Skeletal muscle satellite cell (primary cell): Measurements from ENCODE around the gene ELF1.
"Not testable (repeated sequence)": the region's sequence is repeated elsewhere in the genome, so short reads cannot be mapped to it uniquely, and the experiment has no call there.

Experiments
- H3K27me3 ChIP-seq: 2 replicates; pipeline ENCODE4 v1.7.0; 2013; ENCODE audit warnings: low read length; ENCODE audit not compliant: control insufficient read depth, insufficient read depth
- H3K36me3 ChIP-seq: 2 replicates; pipeline ENCODE4 v1.7.0; 2013; ENCODE audit warnings: mild to moderate bottlenecking, control low read depth, low read length; ENCODE audit not compliant: insufficient read depth
- H3K4me1 ChIP-seq: 2 replicates; pipeline ENCODE4 v1.7.0; 2013; ENCODE audit warnings: low read length; ENCODE audit not compliant: control insufficient read depth, insufficient read depth
- H3K4me2 ChIP-seq: 2 replicates; pipeline ENCODE4 v1.7.0; 2013; ENCODE audit warnings: mild to moderate bottlenecking, low read length
- H3K4me3 ChIP-seq: 2 replicates; pipeline ENCODE4 v1.7.0; 2013; ENCODE audit warnings: low read length
- H3K9ac ChIP-seq: 2 replicates; pipeline ENCODE4 v1.7.0; 2013; ENCODE audit warnings: mild to moderate bottlenecking, low read depth, low read length, moderate library complexity
- H3K9me3 ChIP-seq: replicated peaks from 2 replicates; pipeline ENCODE4 v1.7.0; 2013; ENCODE audit warnings: mild to moderate bottlenecking, control low read depth, low read length

The ELF1 gene

GRCh38 chr13:40901032-40901431, 118.1 kb downstream of the ELF1 start:
- not testable (repeated sequence) for H3K36me3 ChIP-seq, H3K9ac ChIP-seq, H3K27me3 ChIP-seq, H3K4me3 ChIP-seq, H3K4me2 ChIP-seq, H3K4me1 ChIP-seq, H3K9me3 ChIP-seq

DNA sequence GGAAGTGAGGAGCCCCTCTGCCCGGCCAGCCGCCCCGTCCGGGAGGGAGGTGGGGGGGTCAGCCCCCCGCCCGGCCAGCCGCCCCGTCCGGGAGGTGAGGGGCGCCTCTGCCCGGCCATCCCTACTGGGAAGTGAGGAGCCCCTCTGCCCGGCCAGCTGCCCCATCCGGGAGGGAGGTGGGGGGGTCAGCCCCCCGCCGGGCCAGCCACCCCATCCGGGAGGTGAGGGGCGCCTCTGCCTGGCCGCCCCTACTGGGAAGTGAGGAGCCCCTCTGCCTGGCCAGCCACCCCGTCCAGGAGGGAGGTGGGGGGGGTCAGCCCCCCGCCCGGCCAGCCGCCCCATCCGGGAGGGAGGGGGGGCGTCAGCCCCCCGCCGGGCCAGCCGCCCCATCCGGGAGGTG, 118.5 kb downstream of the ELF1 start:
- H3K36me3 ChIP-seq, H3K4me3 ChIP-seq: not testable (repeated sequence)

GRCh38 chr13:40897053-40897452, 122.1 kb downstream of the ELF1 start:
- Histone ChIP-seq H3K36me3 (no peaks in the 10 kb centered on the region), H3K9ac (no peak overlapping the region), H3K9me3 (no peaks in the 10 kb centered on the region), H3K27me3 (no peaks in the 10 kb centered on the region), H3K4me1 (no peaks in the 10 kb centered on the region), H3K4me3 (no peak overlapping the region), H3K4me2 (no peak overlapping the region)

More for the DNA sequence above, 118.5 kb downstream of the ELF1 start:
- not testable (repeated sequence) for H3K9me3 ChIP-seq, H3K4me1 ChIP-seq, H3K9ac ChIP-seq, H3K4me2 ChIP-seq, H3K27me3 ChIP-seq

- H3K27me3 ChIP-seq: no peaks in the 10 kb centered on the region
- H3K4me1 ChIP-seq: no peaks in the 10 kb centered on the region
- no peaks in the 10 kb centered on the region for H3K36me3 ChIP-seq
- H3K4me3 ChIP-seq: no peak overlapping the region
- H3K9ac ChIP-seq: no peak overlapping the region
- H3K4me2 ChIP-seq: no peak overlapping the region
- no peaks in the 10 kb centered on the region for H3K9me3 ChIP-seq
Observed at GRCh38 chr13:40895227-40896184, 123.6 kb downstream of the ELF1 start.

- H3K4me1 ChIP-seq, H3K27me3 ChIP-seq, H3K36me3 ChIP-seq, H3K4me2 ChIP-seq, H3K9me3 ChIP-seq, H3K9ac ChIP-seq, H3K4me3 ChIP-seq: not testable (repeated sequence)
Observed at GRCh38 chr13:40893573-40893972, 125.5 kb downstream of the ELF1 start.

DNA sequence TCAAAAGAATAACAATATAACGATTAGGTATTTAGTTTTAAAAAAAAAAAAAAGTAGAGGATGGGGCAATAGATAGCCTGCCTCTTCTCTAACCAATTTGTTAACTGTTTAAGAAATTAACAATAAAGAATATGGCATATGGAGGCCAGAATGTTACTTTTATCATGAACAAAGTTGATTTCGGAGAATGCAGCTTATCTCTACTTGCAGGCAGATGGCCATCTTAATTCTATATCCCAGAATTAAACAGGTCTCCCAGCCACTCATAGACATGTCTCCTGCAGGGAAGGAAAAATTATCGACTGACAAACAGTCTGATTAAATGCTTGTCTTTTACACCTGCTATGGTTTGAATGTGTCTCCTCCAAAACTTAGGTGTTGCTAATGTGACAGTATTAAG, 133.1 kb downstream of the ELF1 start:
- Histone ChIP-seq H3K4me3 (no peak overlapping the region), H3K27me3 (no peaks in the 10 kb centered on the region), H3K36me3 (no peaks in the 10 kb centered on the region), H3K9ac (no peak overlapping the region), H3K9me3 (no peaks in the 10 kb centered on the region), H3K4me2 (no peak overlapping the region), H3K4me1 (no peaks in the 10 kb centered on the region)

- H3K4me3 ChIP-seq, H3K4me2 ChIP-seq, H3K27me3 ChIP-seq, H3K9me3 ChIP-seq, H3K9ac ChIP-seq, H3K36me3 ChIP-seq, H3K4me1 ChIP-seq: not testable (repeated sequence)
Observed at GRCh38 chr13:40884175-40884574, 134.9 kb downstream of the ELF1 start.
